ENCODE measurements around the gene GMPPA.
A peak's percentile ranks its signal among the peaks of the same experiment; 100 is the strongest.

Gene GMPPA

GRCh38 chr2:219551441-219552381 lies 53.0 kb downstream of the GMPPA start:
- Histone ChIP-seq H3K36me3 (no peaks in the 10 kb centered on the region; a peak in 1 of 22 replicates), H3K4me1 (peaks cover 0 to 13% (median 9%) of the 10 kb centered on the region in 10 experiments; a peak in 14 of 20 replicates), H3K9me3 (replicated peaks in 1 of 11) (peaks cover 0 to 7% (median 0%) of the 10 kb centered on the region in 11 experiments; a peak in 3 of 22 replicates), H3K4me3 (peak overlapping the region; percentile 43 to 71 (median 58)), H3K9ac (peak overlapping the region in 8 of 11 experiments; percentile 29 to 70 (median 50); a peak in 9 of 22 replicates), H3K27me3 (peaks cover 0 to 18% (median 14%) of the 10 kb centered on the region in 11 experiments; a peak in 17 of 22 replicates), H4K20me1 (peaks cover 0 to 25% (median 0%) of the 10 kb centered on the region in 11 experiments; a peak in 5 of 22 replicates), H3K27ac (no peak overlapping the region), H3K4me2 (peak overlapping the region; percentile 77 to 86 (median 83))
- TF ChIP-seq Cebpa-rat (IDR thresholded peaks at IDR 0.05) = no peak

- H3K4me2 ChIP-seq = peak overlapping the region; percentile 77 to 86 (median 83)
- no peak for TF ChIP-seq Cebpa-rat (IDR thresholded peaks at IDR 0.05)
- H3K4me1 ChIP-seq = peaks cover 0 to 13% (median 9%) of the 10 kb centered on the region in 10 experiments; a peak in 14 of 20 replicates
- no peaks in the 10 kb centered on the region; a peak in 1 of 22 replicates for H3K36me3 ChIP-seq
- H3K9me3 ChIP-seq (replicated peaks in 1 of 11) = peaks cover 0 to 7% (median 0%) of the 10 kb centered on the region in 11 experiments; a peak in 3 of 22 replicates
- peaks cover 0 to 31% (median 0%) of the 10 kb centered on the region in 11 experiments; a peak in 5 of 22 replicates for H4K20me1 ChIP-seq
- H3K27ac ChIP-seq = peak overlapping the region in 3 of 11 experiments; percentile 15 to 24 (median 21); a peak in 2 of 22 replicates
- H3K27me3 ChIP-seq = peaks cover 0 to 18% (median 14%) of the 10 kb centered on the region in 11 experiments; a peak in 17 of 22 replicates
- peak overlapping the region; percentile 43 to 71 (median 58) for H3K4me3 ChIP-seq
- peak overlapping the region in 9 of 11 experiments; percentile 35 to 70 (median 54); a peak in 12 of 22 replicates for H3K9ac ChIP-seq
Measured at GRCh38 chr2:219552382-219553167, 53.9 kb downstream of the GMPPA start.

GRCh38 chr2:219553168-219553417 lies 54.4 kb downstream of the GMPPA start:
- no peak for TF ChIP-seq Cebpa-rat (IDR thresholded peaks at IDR 0.05)
- H4K20me1 ChIP-seq = peaks cover 0 to 31% (median 0%) of the 10 kb centered on the region in 11 experiments; a peak in 5 of 22 replicates
- peaks cover 0 to 13% (median 9%) of the 10 kb centered on the region in 10 experiments; a peak in 14 of 20 replicates for H3K4me1 ChIP-seq
- H3K4me3 ChIP-seq = peak overlapping the region in 2 of 10 experiments; percentile 54 to 58; a peak in 3 of 20 replicates
- H3K9me3 ChIP-seq (replicated peaks in 1 of 11) = peaks cover 0 to 7% (median 0%) of the 10 kb centered on the region in 11 experiments; a peak in 3 of 22 replicates
- no peaks in the 10 kb centered on the region; a peak in 1 of 22 replicates for H3K36me3 ChIP-seq
- peak overlapping the region in 10 of 11 experiments; percentile 67 to 86 (median 83); a peak in 16 of 22 replicates for H3K4me2 ChIP-seq
- H3K9ac ChIP-seq = no peak overlapping the region
- H3K27ac ChIP-seq = no peak overlapping the region
- peaks cover 0 to 18% (median 14%) of the 10 kb centered on the region in 11 experiments; a peak in 17 of 22 replicates for H3K27me3 ChIP-seq

GRCh38 chr2:219553463-219553963 lies 54.8 kb downstream of the GMPPA start:
- Histone ChIP-seq H3K36me3 (no peaks in the 10 kb centered on the region; a peak in 1 of 22 replicates), H3K4me1 (peaks cover 0 to 13% (median 9%) of the 10 kb centered on the region in 10 experiments; a peak in 14 of 20 replicates), H3K9me3 (replicated peaks in 1 of 11) (peaks cover 0 to 7% (median 0%) of the 10 kb centered on the region in 11 experiments; a peak in 3 of 22 replicates), H3K4me2 (no peak overlapping the region), H4K20me1 (peaks cover 0 to 29% (median 0%) of the 10 kb centered on the region in 11 experiments; a peak in 5 of 22 replicates), H3K4me3 (no peak overlapping the region), H3K27me3 (peaks cover 0 to 18% (median 14%) of the 10 kb centered on the region in 11 experiments; a peak in 17 of 22 replicates), H3K9ac (no peak overlapping the region), H3K27ac (no peak overlapping the region)
- TF ChIP-seq Cebpa-rat (IDR thresholded peaks at IDR 0.05) = no peak

GRCh38 chr2:219554350-219554749 lies 55.7 kb downstream of the GMPPA start:
- no peak for TF ChIP-seq Cebpa-rat (IDR thresholded peaks at IDR 0.05)
- Histone ChIP-seq H3K9me3 (replicated peaks in 1 of 11) (peaks cover 0 to 9% (median 0%) of the 10 kb centered on the region in 11 experiments; a peak in 4 of 22 replicates), H3K4me2 (no peak overlapping the region), H3K9ac (no peak overlapping the region), H4K20me1 (peaks cover 0 to 29% (median 0%) of the 10 kb centered on the region in 11 experiments; a peak in 5 of 22 replicates), H3K4me3 (no peak overlapping the region), H3K27me3 (peaks cover 0 to 18% (median 14%) of the 10 kb centered on the region in 11 experiments; a peak in 17 of 22 replicates), H3K36me3 (no peaks in the 10 kb centered on the region; a peak in 1 of 22 replicates), H3K27ac (no peak overlapping the region), H3K4me1 (peaks cover 0 to 13% (median 9%) of the 10 kb centered on the region in 10 experiments; a peak in 14 of 20 replicates)

- Histone ChIP-seq H3K36me3 (no peaks in the 10 kb centered on the region; a peak in 1 of 22 replicates), H3K4me3 (no peak overlapping the region), H3K27ac (no peak overlapping the region), H3K9ac (no peak overlapping the region), H3K27me3 (peaks cover 0 to 15% (median 11%) of the 10 kb centered on the region in 11 experiments; a peak in 17 of 22 replicates), H4K20me1 (peaks cover 0 to 26% (median 0%) of the 10 kb centered on the region in 11 experiments; a peak in 5 of 22 replicates), H3K4me1 (peaks cover 7 to 20% (median 14%) of the 10 kb centered on the region in 10 experiments), H3K9me3 (replicated peaks in 1 of 11) (peaks cover 0 to 9% (median 0%) of the 10 kb centered on the region in 11 experiments; a peak in 4 of 22 replicates), H3K4me2 (no peak overlapping the region)
- TF ChIP-seq Cebpa-rat (IDR thresholded peaks at IDR 0.05) = no peak
Measured at GRCh38 chr2:219555956-219556355, 57.3 kb downstream of the GMPPA start.

GRCh38 chr2:219556413-219556812 lies 57.7 kb downstream of the GMPPA start:
- H3K9me3 ChIP-seq (replicated peaks in 1 of 11) = peaks cover 0 to 9% (median 0%) of the 10 kb centered on the region in 11 experiments; a peak in 4 of 22 replicates
- H3K4me3 ChIP-seq = no peak overlapping the region
- H4K20me1 ChIP-seq = peaks cover 0 to 30% (median 0%) of the 10 kb centered on the region in 11 experiments; a peak in 5 of 22 replicates
- H3K36me3 ChIP-seq = no peaks in the 10 kb centered on the region; a peak in 1 of 22 replicates
- no peak overlapping the region for H3K4me2 ChIP-seq
- H3K27ac ChIP-seq = no peak overlapping the region
- TF ChIP-seq Cebpa-rat (IDR thresholded peaks at IDR 0.05) = no peak
- H3K4me1 ChIP-seq = peaks cover 7 to 20% (median 15%) of the 10 kb centered on the region in 10 experiments
- H3K27me3 ChIP-seq = peaks cover 0 to 15% (median 7%) of the 10 kb centered on the region in 11 experiments; a peak in 16 of 22 replicates
- H3K9ac ChIP-seq = no peak overlapping the region
